Raji (cell line): Measurements from ENCODE around the gene GTF3C6.

Experiments
- POLR2A ChIP-seq: IDR thresholded peaks from 2 replicates; pipeline ENCODE4 v1.6.1; 2011; ENCODE audit warnings: low read depth, low read length, control low read depth; ENCODE audit not compliant: insufficient read depth

Gene GTF3C6

GRCh38 chr6:111015389-111016124 is 57.1 kb downstream of the GTF3C6 start:
- TF ChIP-seq POLR2A = no peak
